Activated CD8-positive, alpha-beta T cell treated with anti-CD3 and anti-CD28 coated beads, Interleukin-2, amount 10 ng/mL, durations not matched to agents 7 days and 5 days (primary cell): ENCODE measurements around the gene TTC23. TPM values are rescaled to one million over a fixed set of nuclear protein-coding genes. Genes with fewer than 3 reads are reported as not detected.
A peak's percentile ranks its signal among the peaks of the same experiment; 100 is the strongest.

Experiments used
- ATAC-seq: fragments of 150-1000 bp; cut with Tn5 transposase; one replicate; pipeline ENCODE4 v1.10.0; 2021; ENCODE audit warnings: moderate library complexity
- CTCF ChIA-PET: fragments of 350-600 bp; sonication (Branson Sonifier 250); formaldehyde crosslinking; loops from one replicate; lab custom pipeline; 2021; ENCODE audit warnings: antibody characterized with exemption; lab: Charles Lee
- POLR2A ChIA-PET: fragments of 350-600 bp; sonication (Branson Sonifier 250); formaldehyde crosslinking; loops from one replicate; lab custom pipeline; 2021; ENCODE audit warnings: antibody characterized with exemption; lab: Charles Lee
- DNase-seq: peaks from one replicate; pipeline ENCODE4 v3.0.0-alpha.2; 2020
- H3K27ac Mint-ChIP-seq: one replicate; pipeline ENCODE4 v1.8.0; 2021; ENCODE audit warnings: mild to moderate bottlenecking, mixed read lengths
- H3K27me3 Mint-ChIP-seq: one replicate; pipeline ENCODE4 v1.8.0; 2021; ENCODE audit warnings: low read depth, mixed read lengths
- H3K36me3 Mint-ChIP-seq: one replicate; pipeline ENCODE4 v1.8.0; 2021; ENCODE audit warnings: low read depth, mixed read lengths
- H3K4me1 Mint-ChIP-seq: one replicate; pipeline ENCODE4 v1.8.0; 2021; ENCODE audit warnings: low read depth, mixed read lengths
- H3K4me3 Mint-ChIP-seq: one replicate; pipeline ENCODE4 v1.8.0; 2021; ENCODE audit warnings: mild to moderate bottlenecking, mixed read lengths
- H3K9me3 Mint-ChIP-seq: one replicate; pipeline ENCODE4 v1.8.0; 2022; ENCODE audit warnings: mixed read lengths; ENCODE audit not compliant: insufficient read depth
- total RNA-seq, 2 experiments: library from RNA; stranded (reverse); gene quantifications; one replicate each; pipeline ENCODE4 v1.2.3, GENCODE V29; 2021

TTC23 gene
- total RNA-seq, 2 experiments from 2014 or later = 0.65 to 0.82 TPM

- H3K27me3 Mint-ChIP-seq = peaks cover 55% of the 10 kb centered on the region
- ATAC-seq = no peak
- H3K36me3 Mint-ChIP-seq = no peaks in the 10 kb centered on the region
These were observed 146.8 kb downstream of the TTC23 start for GRCh38 chr15:99102332-99103235.

GRCh38 chr15:99101501-99101900 lies 147.9 kb downstream of the TTC23 start:
- Mint-ChIP-seq H3K27me3 (peaks cover 45% of the 10 kb centered on the region), H3K27ac (no peak overlapping the region), H3K9me3 (no peaks in the 10 kb centered on the region), H3K36me3 (no peaks in the 10 kb centered on the region), H3K4me1 (peaks cover 12% of the 10 kb centered on the region), H3K4me3 (no peak overlapping the region)
- CTCF ChIA-PET = interaction anchor here (1.6 to 1.7 kb wide), 3 partner anchors 25 to 108 kb away, joined by 3 to 8 read pairs (median 6); no protein-coding TSS in a partner anchor
- DNase-seq (no peak), ATAC-seq (no peak)
- POLR2A ChIA-PET = no interaction called here

More at GRCh38 chr15:99102332-99103235, 146.8 kb downstream of the TTC23 start:
- Mint-ChIP-seq H3K9me3 (no peaks in the 10 kb centered on the region), H3K27ac (no peak overlapping the region), H3K4me1 (peaks cover 21% of the 10 kb centered on the region), H3K4me3 (no peak overlapping the region)
- CTCF ChIA-PET = interaction anchor here (0.9 to 1.7 kb wide), 4 partner anchors 26 to 601 kb away, joined by 3 to 8 read pairs (median 3); no protein-coding TSS in a partner anchor
- DNase-seq = no peak
- POLR2A ChIA-PET = no interaction called here

- H3K36me3 Mint-ChIP-seq = no peaks in the 10 kb centered on the region
- DNase-seq = peak; percentile 69
- no peak overlapping the region for H3K27ac Mint-ChIP-seq
- peak; percentile 39 for ATAC-seq
- H3K4me3 Mint-ChIP-seq = no peak overlapping the region
- H3K27me3 Mint-ChIP-seq = peaks cover 37% of the 10 kb centered on the region
- ChIA-PET POLR2A (no interaction called here), CTCF (interaction anchor here (0.6 to 1.7 kb wide), 15 partner anchors 9 to 604 kb away, joined by 3 to 6 read pairs (median 3); no protein-coding TSS in a partner anchor)
- H3K9me3 Mint-ChIP-seq = no peaks in the 10 kb centered on the region
- peaks cover 5% of the 10 kb centered on the region for H3K4me1 Mint-ChIP-seq
These were observed 148.9 kb downstream of the TTC23 start for GRCh38 chr15:99100245-99101173.

- Mint-ChIP-seq H3K36me3 (no peaks in the 10 kb centered on the region), H3K4me1 (peaks cover 5% of the 10 kb centered on the region), H3K4me3 (no peak overlapping the region), H3K27me3 (peaks cover 34% of the 10 kb centered on the region), H3K27ac (no peak overlapping the region), H3K9me3 (no peaks in the 10 kb centered on the region)
- ATAC-seq (no peak), DNase-seq (no peak)
- POLR2A ChIA-PET = no interaction called here
- CTCF ChIA-PET = interaction anchor here (1.5 to 1.6 kb wide), 4 partner anchors 9 to 114 kb away, joined by 3 to 6 read pairs (median 5); no protein-coding TSS in a partner anchor
These were observed 149.7 kb downstream of the TTC23 start for GRCh38 chr15:99099661-99100060.

GRCh38 chr15:99098991-99099390 lies 150.4 kb downstream of the TTC23 start:
- Mint-ChIP-seq H3K4me1 (peaks cover 3% of the 10 kb centered on the region), H3K4me3 (no peak overlapping the region), H3K27ac (no peak overlapping the region), H3K36me3 (no peaks in the 10 kb centered on the region), H3K27me3 (peaks cover 32% of the 10 kb centered on the region), H3K9me3 (no peaks in the 10 kb centered on the region)
- DNase-seq (no peak), ATAC-seq (no peak)
- CTCF ChIA-PET = interaction anchor here (1.6 to 2.2 kb wide), 3 partner anchors 11 to 114 kb away, joined by 5 to 8 read pairs (median 7); no protein-coding TSS in a partner anchor
- POLR2A ChIA-PET = no interaction called here

- Mint-ChIP-seq H3K27me3 (peaks cover 28% of the 10 kb centered on the region), H3K9me3 (no peaks in the 10 kb centered on the region), H3K27ac (no peak overlapping the region), H3K36me3 (no peaks in the 10 kb centered on the region), H3K4me3 (no peak overlapping the region), H3K4me1 (peaks cover 3% of the 10 kb centered on the region)
- ChIA-PET POLR2A (no interaction called here), CTCF (interaction anchor here (1.6 to 2.2 kb wide), 3 partner anchors 11 to 115 kb away, joined by 5 to 8 read pairs (median 7); no protein-coding TSS in a partner anchor)
- ATAC-seq (peak; percentile 14), DNase-seq (no peak)
These were observed 151.0 kb downstream of the TTC23 start for GRCh38 chr15:99098426-99098825.

- no peaks in the 10 kb centered on the region for H3K36me3 Mint-ChIP-seq
- ATAC-seq = no peak
- peaks cover 3% of the 10 kb centered on the region for H3K4me1 Mint-ChIP-seq
- POLR2A ChIA-PET = no interaction called here
- H3K4me3 Mint-ChIP-seq = no peak overlapping the region
- CTCF ChIA-PET = interaction anchor here (1.7 to 2.2 kb wide), 2 partner anchors 21 to 115 kb away, joined by 7 to 8 read pairs; no protein-coding TSS in a partner anchor
- DNase-seq = no peak
- H3K27ac Mint-ChIP-seq = no peak overlapping the region
- H3K9me3 Mint-ChIP-seq = no peaks in the 10 kb centered on the region
- H3K27me3 Mint-ChIP-seq = peaks cover 23% of the 10 kb centered on the region
These were observed 151.7 kb downstream of the TTC23 start for GRCh38 chr15:99097441-99098410.

GRCh38 chr15:99096894-99097426 lies 152.4 kb downstream of the TTC23 start:
- ChIA-PET POLR2A (no interaction called here), CTCF (interaction anchor here (0.8 to 2.2 kb wide), 2 partner anchors 20 to 116 kb away, joined by 3 to 7 read pairs; no protein-coding TSS in a partner anchor)
- ATAC-seq = no peak
- Mint-ChIP-seq H3K4me3 (no peak overlapping the region), H3K27ac (no peak overlapping the region), H3K4me1 (peaks cover 3% of the 10 kb centered on the region), H3K36me3 (no peaks in the 10 kb centered on the region), H3K9me3 (no peaks in the 10 kb centered on the region), H3K27me3 (peaks cover 18% of the 10 kb centered on the region)
- no peak for DNase-seq

- DNase-seq (no peak), ATAC-seq (no peak)
- Mint-ChIP-seq H3K27ac (no peak overlapping the region), H3K4me3 (no peak overlapping the region), H3K27me3 (peaks cover 13% of the 10 kb centered on the region), H3K9me3 (no peaks in the 10 kb centered on the region), H3K36me3 (no peaks in the 10 kb centered on the region), H3K4me1 (peaks cover 3% of the 10 kb centered on the region)
- ChIA-PET CTCF (interaction anchor here (0.8 kb wide), 1 partner anchor 19 kb away, joined by 3 read pairs; no protein-coding TSS in a partner anchor), POLR2A (no interaction called here)
These were observed 153.0 kb downstream of the TTC23 start for GRCh38 chr15:99096173-99096893.

- Mint-ChIP-seq H3K36me3 (no peaks in the 10 kb centered on the region), H3K4me3 (no peak overlapping the region), H3K27me3 (peaks cover 10% of the 10 kb centered on the region), H3K27ac (no peak overlapping the region), H3K9me3 (no peaks in the 10 kb centered on the region), H3K4me1 (peaks cover under 1% of the 10 kb centered on the region)
- DNase-seq = no peak
- ATAC-seq = no peak
- ChIA-PET CTCF (no interaction called here), POLR2A (no interaction called here)
These were observed 153.8 kb downstream of the TTC23 start for GRCh38 chr15:99095626-99096025.
